IPS-15b (cell line): Measurements from ENCODE around the gene IFNAR1.
A peak's percentile ranks its signal among the peaks of the same experiment; 100 is the strongest.

Experiments used
- H3K27me3 ChIP-seq: one replicate; pipeline ENCODE4 v1.6.1; 2013; ENCODE audit warnings: low read length; ENCODE audit not compliant: control insufficient read depth, insufficient read depth
- H3K36me3 ChIP-seq: one replicate; pipeline ENCODE4 v1.6.1; 2013; ENCODE audit warnings: low read length; ENCODE audit not compliant: control insufficient read depth, insufficient read depth
- H3K4me1 ChIP-seq: one replicate; pipeline ENCODE4 v1.6.1; 2013; ENCODE audit warnings: mild to moderate bottlenecking, low read length; ENCODE audit not compliant: control insufficient read depth, insufficient read depth
- H3K4me3 ChIP-seq: one replicate; pipeline ENCODE4 v1.5.1; 2013; ENCODE audit warnings: low read depth, low read length
- H3K9ac ChIP-seq: one replicate; pipeline ENCODE4 v1.6.1; 2013; ENCODE audit warnings: low read depth, mild to moderate bottlenecking, low read length
- H3K9me3 ChIP-seq: one replicate; pipeline ENCODE4 v1.6.1; 2013; ENCODE audit warnings: mild to moderate bottlenecking, low read length; ENCODE audit not compliant: control insufficient read depth, insufficient read depth

The IFNAR1 gene

GRCh38 chr21:33324291-33325221 is at the start of gene IFNAR1:
IFNAR1 (plus strand) TSS chr21:33324970; CDS start chr21:33325056, 86 bp downstream.
- no peaks in the 10 kb centered on the region for H3K27me3 ChIP-seq
- peak within 1 kb of the TSS; percentile 91 for H3K4me3 ChIP-seq
- H3K4me1 ChIP-seq = no peaks in the 10 kb centered on the region
- no peaks in the 10 kb centered on the region for H3K9me3 ChIP-seq
- H3K36me3 ChIP-seq = peaks cover 3% of the 10 kb centered on the region
- H3K9ac ChIP-seq = peak within 1 kb of the TSS; percentile 87

DNA sequence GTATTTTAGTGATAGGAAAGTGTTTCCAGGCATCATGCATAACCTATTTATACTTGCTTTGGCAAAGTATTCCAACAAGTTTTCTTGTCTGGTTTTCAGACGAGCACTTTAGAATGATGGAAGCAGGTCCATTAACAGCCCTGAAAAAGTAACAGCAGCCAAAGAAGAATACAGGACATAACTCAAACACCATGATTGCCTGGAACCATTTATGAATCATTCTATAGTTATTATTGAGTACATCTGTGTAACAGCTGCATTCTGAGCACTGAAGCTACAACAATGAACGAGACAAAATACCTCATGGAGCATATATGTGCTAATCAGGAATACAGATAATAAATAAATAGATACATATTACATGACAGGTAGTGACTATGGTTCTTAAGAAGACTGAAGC is 46.0 kb upstream of the IFNAR1 start:
- no peaks in the 10 kb centered on the region for H3K4me1 ChIP-seq
- no peaks in the 10 kb centered on the region for H3K9me3 ChIP-seq
- no peak overlapping the region for H3K9ac ChIP-seq
- H3K4me3 ChIP-seq = no peak overlapping the region
- H3K36me3 ChIP-seq = no peaks in the 10 kb centered on the region
- no peaks in the 10 kb centered on the region for H3K27me3 ChIP-seq

- no peaks in the 10 kb centered on the region for H3K36me3 ChIP-seq
- H3K4me1 ChIP-seq = no peaks in the 10 kb centered on the region
Observed at GRCh38 chr21:33279330-33279820, 45.4 kb upstream of the IFNAR1 start.

DNA sequence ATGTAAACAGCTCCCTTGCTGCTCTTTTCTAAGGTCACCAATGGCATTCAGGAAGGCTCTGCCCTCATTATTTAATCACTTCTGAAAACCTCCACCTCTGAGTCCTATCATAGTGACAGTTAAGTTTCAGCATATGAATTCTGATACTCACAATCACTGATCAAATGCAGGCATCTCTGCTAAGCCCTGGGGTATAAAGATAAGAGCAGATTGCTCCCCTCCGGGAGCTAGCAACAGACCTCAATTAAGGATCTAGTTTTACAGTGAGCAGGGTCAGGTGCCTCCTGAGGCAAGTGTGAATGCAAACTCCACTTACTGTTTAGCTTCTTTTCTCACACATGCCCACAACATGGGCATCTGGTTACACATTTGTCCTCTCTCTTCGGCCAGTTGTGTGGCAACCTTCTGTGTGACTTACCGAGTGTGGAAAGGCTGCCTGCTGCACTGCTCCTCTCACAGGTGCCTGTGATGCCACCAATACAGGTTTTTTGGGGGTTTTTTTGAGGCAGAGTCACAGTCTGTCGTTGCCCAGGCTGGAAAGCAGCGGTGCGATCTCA is 43.6 kb upstream of the IFNAR1 start:
- Histone ChIP-seq H3K9me3 (no peaks in the 10 kb centered on the region), H3K4me3 (no peak overlapping the region), H3K36me3 (no peaks in the 10 kb centered on the region), H3K4me1 (no peaks in the 10 kb centered on the region), H3K9ac (no peak overlapping the region), H3K27me3 (no peaks in the 10 kb centered on the region)

More at GRCh38 chr21:33279330-33279820, 45.4 kb upstream of the IFNAR1 start:
- H3K27me3 ChIP-seq = no peaks in the 10 kb centered on the region
- H3K4me3 ChIP-seq = no peak overlapping the region
- no peaks in the 10 kb centered on the region for H3K9me3 ChIP-seq
- no peak overlapping the region for H3K9ac ChIP-seq

GRCh38 chr21:33283203-33283602 is 41.6 kb upstream of the IFNAR1 start:
- Histone ChIP-seq H3K27me3 (no peaks in the 10 kb centered on the region), H3K4me3 (no peak overlapping the region), H3K4me1 (no peaks in the 10 kb centered on the region), H3K9ac (no peak overlapping the region), H3K9me3 (no peaks in the 10 kb centered on the region), H3K36me3 (no peaks in the 10 kb centered on the region)

DNA sequence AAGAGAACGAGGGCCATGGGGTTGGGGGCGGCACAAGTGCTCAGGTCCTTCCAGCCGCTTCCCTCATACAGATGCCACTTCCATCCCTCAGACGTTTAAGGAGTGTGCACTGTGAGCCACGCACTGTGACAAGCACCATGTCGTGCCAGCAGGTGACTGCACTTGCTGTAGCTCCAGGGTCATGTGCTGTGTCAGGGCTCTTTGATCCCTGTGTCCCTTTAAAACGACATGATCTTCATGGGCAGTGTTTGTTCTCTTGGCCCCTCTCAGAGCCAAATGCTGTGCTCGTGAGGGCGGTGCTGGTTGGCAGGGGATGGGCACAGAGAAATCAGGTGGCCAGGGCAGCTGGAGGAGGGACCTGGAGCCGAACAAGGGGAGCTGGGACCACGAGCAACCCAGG is 38.7 kb upstream of the IFNAR1 start:
- H3K9me3 ChIP-seq = no peaks in the 10 kb centered on the region
- no peaks in the 10 kb centered on the region for H3K27me3 ChIP-seq
- H3K36me3 ChIP-seq = no peaks in the 10 kb centered on the region
- H3K4me1 ChIP-seq = no peaks in the 10 kb centered on the region
- H3K4me3 ChIP-seq = no peak overlapping the region
- no peak overlapping the region for H3K9ac ChIP-seq

DNA sequence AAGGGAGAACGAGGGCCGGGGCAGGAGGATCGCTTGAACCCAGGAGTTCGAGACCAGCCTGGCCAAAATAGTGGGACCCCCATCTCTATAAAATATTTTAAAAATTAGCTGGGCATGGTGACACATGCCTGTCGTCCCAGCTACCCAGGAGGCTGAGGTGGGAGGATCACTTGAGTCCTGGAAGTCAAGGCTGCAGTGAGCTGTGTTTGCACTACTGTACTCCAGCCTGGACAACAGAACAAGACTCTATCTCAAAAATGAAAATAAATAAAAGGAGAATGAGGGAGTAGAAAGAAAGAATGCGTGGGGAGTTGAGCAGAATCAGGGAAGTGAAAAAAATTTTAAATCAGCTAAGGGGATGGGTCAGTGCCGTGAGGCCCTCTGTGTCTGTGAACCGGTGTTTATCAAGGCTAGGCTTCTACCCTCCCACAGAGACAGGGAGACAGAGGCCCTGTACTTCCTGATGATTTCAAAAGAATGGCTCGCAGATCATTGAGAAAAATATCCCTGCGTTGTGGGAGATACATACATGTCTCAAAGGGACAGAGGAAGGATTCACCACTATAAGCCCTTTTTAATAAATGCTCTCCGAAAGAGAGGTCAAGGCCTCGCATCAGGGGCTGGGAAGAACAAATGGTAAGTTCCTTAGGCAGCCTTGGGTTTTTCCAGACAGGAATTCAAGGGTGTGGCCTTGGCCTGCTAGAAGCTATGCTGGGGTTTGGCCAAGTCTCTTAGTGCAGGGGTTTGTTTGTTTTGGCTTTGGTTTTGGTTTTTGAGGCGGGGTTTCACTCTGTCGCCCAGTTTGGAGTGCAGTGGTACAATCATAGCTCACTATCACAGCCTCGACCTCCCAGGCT is 37.9 kb upstream of the IFNAR1 start:
- Histone ChIP-seq H3K36me3 (no peaks in the 10 kb centered on the region), H3K9me3 (no peaks in the 10 kb centered on the region), H3K27me3 (no peaks in the 10 kb centered on the region), H3K4me3 (no peak overlapping the region), H3K9ac (no peak overlapping the region), H3K4me1 (no peaks in the 10 kb centered on the region)

DNA sequence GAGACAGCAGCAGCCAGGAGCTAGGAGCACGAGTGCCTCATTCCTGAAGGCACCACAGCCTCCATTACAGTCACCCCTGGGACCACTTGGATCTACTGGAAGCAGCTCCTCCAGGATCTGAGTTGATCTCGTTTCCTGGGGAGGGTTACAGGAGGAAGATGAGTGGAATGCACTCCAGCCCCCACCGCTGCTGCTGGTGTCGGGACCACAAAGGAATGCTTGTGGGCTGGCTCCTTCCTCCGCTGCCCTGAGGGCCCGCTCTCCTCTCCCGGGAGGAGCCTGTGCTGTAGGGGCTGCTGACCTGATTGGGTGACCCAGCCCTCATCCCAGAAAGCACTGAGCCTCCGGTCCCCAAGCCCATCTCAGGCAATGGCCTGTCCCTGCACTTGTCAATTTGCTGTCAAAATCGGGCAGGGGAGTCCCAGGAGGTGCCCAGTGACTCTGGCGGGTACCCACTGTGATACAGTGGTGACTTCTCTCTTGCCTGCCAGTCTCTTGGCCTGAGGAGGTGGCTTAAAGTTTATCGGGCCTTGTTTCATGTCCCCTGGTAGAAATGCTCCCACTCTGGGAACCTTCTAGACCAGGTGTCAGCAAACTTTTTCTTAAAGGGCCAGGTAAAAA is 35.5 kb upstream of the IFNAR1 start:
- no peaks in the 10 kb centered on the region for H3K4me1 ChIP-seq
- H3K27me3 ChIP-seq = no peaks in the 10 kb centered on the region
- no peaks in the 10 kb centered on the region for H3K9me3 ChIP-seq
- H3K36me3 ChIP-seq = no peaks in the 10 kb centered on the region
- no peak overlapping the region for H3K9ac ChIP-seq
- no peak overlapping the region for H3K4me3 ChIP-seq

DNA sequence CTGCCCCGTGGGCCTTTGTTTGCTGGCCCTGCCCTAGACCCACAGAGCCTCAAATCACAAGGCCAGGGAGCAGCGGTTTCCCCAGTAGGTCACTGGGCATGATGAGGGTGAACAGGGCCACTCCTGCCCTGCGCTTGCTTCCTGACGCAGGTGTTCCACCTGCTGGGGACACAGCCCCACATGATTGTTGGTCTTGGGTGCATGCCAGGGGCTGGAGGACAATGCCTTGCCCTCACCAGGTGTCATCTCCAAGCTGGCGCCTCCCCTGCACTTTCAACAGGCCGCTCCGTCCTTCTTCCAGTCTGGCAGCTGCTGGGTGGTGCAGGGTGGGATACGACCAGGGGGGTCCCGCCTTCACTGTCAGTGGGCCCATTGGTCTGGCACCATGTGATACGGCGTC is 34.3 kb upstream of the IFNAR1 start:
- Histone ChIP-seq H3K36me3 (no peaks in the 10 kb centered on the region), H3K4me3 (no peak overlapping the region), H3K9ac (no peak overlapping the region), H3K9me3 (no peaks in the 10 kb centered on the region), H3K27me3 (no peaks in the 10 kb centered on the region), H3K4me1 (no peaks in the 10 kb centered on the region)

DNA sequence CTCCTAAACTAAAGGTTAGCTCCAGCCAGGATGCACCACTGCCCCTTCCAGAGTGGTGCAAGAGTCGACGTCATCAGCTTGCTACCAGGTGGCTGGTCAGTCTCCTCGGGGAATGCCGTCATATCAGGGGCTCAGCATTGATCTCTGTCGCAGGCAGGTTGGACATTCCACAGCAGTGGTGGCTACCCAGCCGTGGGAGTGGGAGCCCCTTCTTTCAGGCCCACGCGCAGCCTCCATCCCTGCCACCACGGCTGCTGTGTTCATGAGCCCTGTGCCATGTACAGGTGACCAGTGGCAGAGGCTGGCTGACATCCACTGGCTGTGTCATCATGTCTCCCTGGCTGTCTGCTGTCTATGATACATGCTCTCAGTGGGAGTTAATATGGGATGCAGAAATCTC is 33.1 kb upstream of the IFNAR1 start:
- no peaks in the 10 kb centered on the region for H3K27me3 ChIP-seq
- H3K4me3 ChIP-seq = no peak overlapping the region
- H3K36me3 ChIP-seq = no peaks in the 10 kb centered on the region
- no peak overlapping the region for H3K9ac ChIP-seq
- no peaks in the 10 kb centered on the region for H3K4me1 ChIP-seq
- no peaks in the 10 kb centered on the region for H3K9me3 ChIP-seq

DNA sequence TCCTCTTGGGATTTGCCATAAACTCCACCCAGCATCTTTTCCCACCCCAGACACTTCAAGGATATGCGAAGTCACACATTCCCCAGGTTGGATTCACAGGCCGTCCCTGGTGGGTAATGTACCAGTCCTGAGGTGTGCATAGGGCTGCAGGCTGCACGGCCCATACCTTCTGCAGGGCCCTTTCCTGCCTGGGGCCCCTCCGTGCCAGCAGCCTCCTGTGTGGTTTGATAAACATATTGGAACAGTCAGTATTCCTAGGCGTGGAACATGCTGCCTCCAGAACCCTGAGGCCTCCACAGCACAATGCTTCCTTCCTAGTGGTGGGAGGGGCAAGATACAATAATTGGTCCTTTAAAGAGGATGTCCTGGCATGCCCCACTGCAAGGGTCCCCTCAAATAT is 32.0 kb upstream of the IFNAR1 start:
- Histone ChIP-seq H3K9ac (no peak overlapping the region), H3K9me3 (no peaks in the 10 kb centered on the region), H3K27me3 (no peaks in the 10 kb centered on the region), H3K4me1 (no peaks in the 10 kb centered on the region), H3K36me3 (no peaks in the 10 kb centered on the region), H3K4me3 (no peak overlapping the region)
